Fibroblast of the aortic adventitia (primary cell): ENCODE data around the gene SRRD. TPM values are rescaled to one million over a fixed set of nuclear protein-coding genes. Genes with fewer than 3 reads are reported as not detected.
"Not testable (repeated sequence)": the region's sequence is repeated elsewhere in the genome, so short reads cannot be mapped to it uniquely, and the experiment has no call there.

Experiments used
- DNase-seq: peaks from one replicate; pipeline ENCODE4 v3.0.0-alpha.2; 2010; ENCODE audit warnings: low read depth
- H3K4me3 ChIP-seq: 2 replicates; pipeline ENCODE4 v1.5.1; 2011; ENCODE audit warnings: low read depth, mild to moderate bottlenecking, control low read depth, low read length, moderate library complexity
- total RNA-seq: library from RNA; depleted of rRNA; stranded (reverse); fragments of >200 nt; gene quantifications from 2 replicates; pipeline ENCODE4 v1.2.3, GENCODE V29; 2012; ENCODE audit warnings: low replicate concordance
- TF ChIP-seq, protein P1 (sequence below): IDR thresholded peaks from 2 replicates; pipeline ENCODE4 v1.5.1; 2011; ENCODE audit warnings: mild to moderate bottlenecking, low read length, control low read depth, inconsistent platforms; ENCODE audit not compliant: insufficient read depth

The SRRD gene, protein sequence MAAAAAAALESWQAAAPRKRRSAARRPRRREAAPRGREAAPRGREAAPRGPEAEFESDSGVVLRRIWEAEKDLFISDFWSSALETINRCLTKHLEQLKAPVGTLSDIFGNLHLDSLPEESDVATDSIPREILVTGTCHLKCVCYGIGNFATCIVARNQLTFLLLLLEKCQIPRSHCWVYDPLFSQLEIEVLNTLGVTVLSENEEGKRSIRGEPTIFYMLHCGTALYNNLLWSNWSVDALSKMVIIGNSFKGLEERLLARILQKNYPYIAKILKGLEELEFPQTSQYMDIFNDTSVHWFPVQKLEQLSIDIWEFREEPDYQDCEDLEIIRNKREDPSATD
- total RNA-seq, result 15.7 and 27.1 TPM in 2 replicates

- TF ChIP-seq, protein P1, sequence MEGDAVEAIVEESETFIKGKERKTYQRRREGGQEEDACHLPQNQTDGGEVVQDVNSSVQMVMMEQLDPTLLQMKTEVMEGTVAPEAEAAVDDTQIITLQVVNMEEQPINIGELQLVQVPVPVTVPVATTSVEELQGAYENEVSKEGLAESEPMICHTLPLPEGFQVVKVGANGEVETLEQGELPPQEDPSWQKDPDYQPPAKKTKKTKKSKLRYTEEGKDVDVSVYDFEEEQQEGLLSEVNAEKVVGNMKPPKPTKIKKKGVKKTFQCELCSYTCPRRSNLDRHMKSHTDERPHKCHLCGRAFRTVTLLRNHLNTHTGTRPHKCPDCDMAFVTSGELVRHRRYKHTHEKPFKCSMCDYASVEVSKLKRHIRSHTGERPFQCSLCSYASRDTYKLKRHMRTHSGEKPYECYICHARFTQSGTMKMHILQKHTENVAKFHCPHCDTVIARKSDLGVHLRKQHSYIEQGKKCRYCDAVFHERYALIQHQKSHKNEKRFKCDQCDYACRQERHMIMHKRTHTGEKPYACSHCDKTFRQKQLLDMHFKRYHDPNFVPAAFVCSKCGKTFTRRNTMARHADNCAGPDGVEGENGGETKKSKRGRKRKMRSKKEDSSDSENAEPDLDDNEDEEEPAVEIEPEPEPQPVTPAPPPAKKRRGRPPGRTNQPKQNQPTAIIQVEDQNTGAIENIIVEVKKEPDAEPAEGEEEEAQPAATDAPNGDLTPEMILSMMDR, result no peak
- peak; percentile 81 for DNase-seq
- peak within 1 kb of the TSS; percentile 97 for H3K4me3 ChIP-seq
Measured at GRCh38 chr22:26483439-26484359, at the start of gene SRRD, which contains the start of gene HPS4. Gene SRRD (plus strand): TSS chr22:26483877. CDS start chr22:26483891, 14 bp downstream. Gene HPS4 (minus strand): TSS chr22:26483783. CDS start chr22:26481762, 2,021 bp downstream.

GRCh38 chr22:26435327-26436093 is 48.2 kb upstream of the SRRD start:
- DNase-seq, result no peak
- TF ChIP-seq, protein P1, result no peak
- no peak overlapping the region for H3K4me3 ChIP-seq

- TF ChIP-seq, protein P1, result no peak
- peak; percentile 39 for DNase-seq
- no peak overlapping the region for H3K4me3 ChIP-seq
Measured at GRCh38 chr22:26436903-26437515, 46.7 kb upstream of the SRRD start.

DNA sequence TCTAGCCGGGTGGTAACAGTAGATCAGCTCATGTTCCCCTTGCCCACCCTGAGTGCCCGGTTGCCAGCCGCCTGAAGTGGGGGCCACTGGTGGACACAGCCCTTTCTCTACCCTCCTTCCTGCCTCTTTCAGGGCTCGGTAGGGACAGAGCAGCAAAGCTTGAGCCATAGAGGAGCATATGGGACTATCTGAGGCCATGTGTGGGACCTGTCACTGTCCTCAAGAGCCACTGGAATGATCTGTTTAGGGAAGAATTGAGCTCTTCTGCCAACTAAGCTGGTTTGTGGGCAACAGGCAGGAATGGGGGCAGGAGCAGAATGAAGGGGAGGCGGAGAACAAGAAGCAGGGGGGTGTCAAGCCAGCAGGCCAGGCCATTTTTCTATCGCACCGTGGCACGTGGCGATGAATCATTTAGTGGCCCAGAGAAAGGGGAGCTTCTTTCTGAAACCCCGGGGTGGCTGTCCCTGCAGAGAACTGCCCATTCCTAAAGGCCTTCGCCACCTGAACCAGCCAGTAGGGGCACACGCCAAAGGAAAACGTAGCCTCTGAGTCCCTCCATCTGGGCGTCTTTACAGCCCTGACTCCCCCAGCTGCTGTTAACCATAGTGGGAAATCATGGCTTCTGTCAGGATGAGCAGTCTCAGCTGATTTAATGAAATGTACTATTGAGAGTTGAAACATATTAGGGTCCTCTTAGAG is 45.8 kb upstream of the SRRD start:
- DNase-seq, result no peak
- H3K4me3 ChIP-seq, result no peak overlapping the region
- TF ChIP-seq, protein P1, result no peak

DNA sequence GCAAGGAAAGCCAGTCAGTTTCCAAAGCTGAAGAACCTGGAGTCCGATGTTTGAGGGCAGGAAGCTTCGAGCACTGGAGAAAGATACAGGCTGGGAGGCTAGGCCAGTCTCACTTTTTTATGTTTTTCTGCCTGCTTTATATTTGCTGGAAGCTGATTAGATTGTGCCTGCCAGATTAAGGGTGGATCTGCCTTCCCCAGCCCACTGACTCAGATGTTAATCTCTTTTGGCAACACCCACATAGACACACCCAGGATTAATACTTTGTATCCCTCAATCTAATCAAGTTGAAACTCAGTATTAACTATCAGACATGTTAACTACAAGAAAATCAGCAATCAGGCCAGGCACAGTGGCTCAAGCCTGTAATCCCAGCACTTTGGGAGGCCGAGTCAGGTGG is 44.9 kb upstream of the SRRD start:
- DNase-seq, result peak; percentile 38
- not testable (repeated sequence) for H3K4me3 ChIP-seq

DNA sequence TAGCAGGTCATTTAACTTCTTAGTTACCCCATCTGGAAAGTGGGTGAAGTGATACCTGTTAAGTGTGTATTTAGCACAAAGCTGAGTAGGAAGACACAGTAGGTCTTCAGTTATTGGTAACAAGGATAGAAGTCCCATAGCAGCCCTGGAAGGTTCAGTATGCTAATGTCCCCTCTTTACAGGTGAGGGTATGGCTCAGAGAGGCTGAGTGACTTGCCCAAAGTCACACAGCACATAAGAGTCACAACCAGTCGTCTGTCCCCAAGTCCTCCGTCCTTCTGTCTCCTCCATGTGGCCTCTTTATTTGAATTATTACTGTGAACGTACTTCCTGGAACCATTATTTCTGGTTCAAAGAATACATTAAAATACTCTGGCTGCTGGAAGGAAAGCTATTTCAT is 44.1 kb upstream of the SRRD start:
- TF ChIP-seq, protein P1, result no peak
- no peak overlapping the region for H3K4me3 ChIP-seq
- DNase-seq, result no peak
